Measurements from ENCODE around the gene IL4R. TPM values are rescaled to one million over a fixed set of nuclear protein-coding genes. Genes with fewer than 3 reads are reported as not detected.

IL4R gene
- total and polyA plus RNA-seq, 10 of the 15 experiments (the other 5 are each of a cell fraction or from before 2014, with no cell fraction given): 2.6 to 70.4 (median 36.6) TPM

DNA sequence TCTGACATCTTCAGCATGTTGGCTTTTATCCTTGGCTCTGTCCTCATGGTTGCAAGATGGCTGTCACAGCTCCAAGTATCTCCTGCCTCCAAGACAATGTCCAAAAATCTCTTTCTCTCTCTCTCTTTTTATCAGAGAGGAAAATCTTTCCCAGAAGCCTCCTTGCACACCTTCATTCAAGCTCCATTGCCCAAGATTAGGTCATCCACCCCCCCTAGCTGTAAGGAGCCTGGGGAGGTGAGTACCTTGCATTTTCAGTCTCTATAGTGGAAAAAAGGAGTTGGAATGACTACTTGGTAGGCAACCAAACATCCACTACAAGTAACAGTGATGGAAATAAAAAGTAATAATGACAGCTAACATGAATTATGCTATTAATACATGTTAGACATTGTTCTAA is 23.2 kb upstream of the IL4R start:
- no peak for FAIRE-seq
- BruUV-seq (replicated peaks): no TSS peak

More for the DNA sequence above, 23.2 kb upstream of the IL4R start:
- TF ChIP-seq FOS (IDR thresholded peaks at IDR 0.05; ENCODE audit: borderline replicate concordance, extremely low read depth, insufficient read length): no peak
- TF ChIP-seq CBX3 (IDR thresholded peaks at IDR 0.05; ENCODE audit: borderline replicate concordance, low read depth): no peak
- no peak for TF ChIP-seq NR2C2 (IDR thresholded peaks at IDR 0.05; ENCODE audit: borderline replicate concordance, control insufficient read depth, insufficient read length, low read depth)
- TF ChIP-seq BACH1 (IDR thresholded peaks at IDR 0.05; ENCODE audit: borderline replicate concordance): no peak
- TF ChIP-seq EGR1 (IDR thresholded peaks at IDR 0.05; ENCODE audit: borderline replicate concordance in 1 of 2, low read depth in 2 of 2, low read length in 2 of 2): no peak
- TF ChIP-seq BMI1 (IDR thresholded peaks at IDR 0.05; ENCODE audit: borderline replicate concordance): no peak
- TF ChIP-seq, protein P1, sequence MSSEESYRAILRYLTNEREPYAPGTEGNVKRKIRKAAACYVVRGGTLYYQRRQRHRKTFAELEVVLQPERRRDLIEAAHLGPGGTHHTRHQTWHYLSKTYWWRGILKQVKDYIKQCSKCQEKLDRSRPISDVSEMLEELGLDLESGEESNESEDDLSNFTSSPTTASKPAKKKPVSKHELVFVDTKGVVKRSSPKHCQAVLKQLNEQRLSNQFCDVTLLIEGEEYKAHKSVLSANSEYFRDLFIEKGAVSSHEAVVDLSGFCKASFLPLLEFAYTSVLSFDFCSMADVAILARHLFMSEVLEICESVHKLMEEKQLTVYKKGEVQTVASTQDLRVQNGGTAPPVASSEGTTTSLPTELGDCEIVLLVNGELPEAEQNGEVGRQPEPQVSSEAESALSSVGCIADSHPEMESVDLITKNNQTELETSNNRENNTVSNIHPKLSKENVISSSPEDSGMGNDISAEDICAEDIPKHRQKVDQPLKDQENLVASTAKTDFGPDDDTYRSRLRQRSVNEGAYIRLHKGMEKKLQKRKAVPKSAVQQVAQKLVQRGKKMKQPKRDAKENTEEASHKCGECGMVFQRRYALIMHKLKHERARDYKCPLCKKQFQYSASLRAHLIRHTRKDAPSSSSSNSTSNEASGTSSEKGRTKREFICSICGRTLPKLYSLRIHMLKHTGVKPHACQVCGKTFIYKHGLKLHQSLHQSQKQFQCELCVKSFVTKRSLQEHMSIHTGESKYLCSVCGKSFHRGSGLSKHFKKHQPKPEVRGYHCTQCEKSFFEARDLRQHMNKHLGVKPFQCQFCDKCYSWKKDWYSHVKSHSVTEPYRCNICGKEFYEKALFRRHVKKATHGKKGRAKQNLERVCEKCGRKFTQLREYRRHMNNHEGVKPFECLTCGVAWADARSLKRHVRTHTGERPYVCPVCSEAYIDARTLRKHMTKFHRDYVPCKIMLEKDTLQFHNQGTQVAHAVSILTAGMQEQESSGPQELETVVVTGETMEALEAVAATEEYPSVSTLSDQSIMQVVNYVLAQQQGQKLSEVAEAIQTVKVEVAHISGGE (CRISPR knock-in tag; IDR thresholded peaks at IDR 0.05): no peak
- TF ChIP-seq RCOR1 (conservative IDR thresholded peaks at IDR 0.05; ENCODE audit: low read depth, low read length): no peak
- TF ChIP-seq, protein P2, sequence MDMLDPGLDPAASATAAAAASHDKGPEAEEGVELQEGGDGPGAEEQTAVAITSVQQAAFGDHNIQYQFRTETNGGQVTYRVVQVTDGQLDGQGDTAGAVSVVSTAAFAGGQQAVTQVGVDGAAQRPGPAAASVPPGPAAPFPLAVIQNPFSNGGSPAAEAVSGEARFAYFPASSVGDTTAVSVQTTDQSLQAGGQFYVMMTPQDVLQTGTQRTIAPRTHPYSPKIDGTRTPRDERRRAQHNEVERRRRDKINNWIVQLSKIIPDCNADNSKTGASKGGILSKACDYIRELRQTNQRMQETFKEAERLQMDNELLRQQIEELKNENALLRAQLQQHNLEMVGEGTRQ (IDR thresholded peaks at IDR 0.05; ENCODE audit: borderline replicate concordance, low read depth, low read length): no peak
- TF ChIP-seq SIN3A (IDR thresholded peaks at IDR 0.05; ENCODE audit: low read depth, low read length): no peak
- TF ChIP-seq MXI1 (IDR thresholded peaks at IDR 0.05; ENCODE audit: low read depth, low read length): no peak
- TF ChIP-seq BHLHE40 (IDR thresholded peaks at IDR 0.05; ENCODE audit: borderline replicate concordance in 1 of 2, low read depth in 2 of 2, low read length in 1 of 2): no peak
- TF ChIP-seq CREM (IDR thresholded peaks at IDR 0.05; ENCODE audit: low read depth): no peak
- TF ChIP-seq, protein P3, sequence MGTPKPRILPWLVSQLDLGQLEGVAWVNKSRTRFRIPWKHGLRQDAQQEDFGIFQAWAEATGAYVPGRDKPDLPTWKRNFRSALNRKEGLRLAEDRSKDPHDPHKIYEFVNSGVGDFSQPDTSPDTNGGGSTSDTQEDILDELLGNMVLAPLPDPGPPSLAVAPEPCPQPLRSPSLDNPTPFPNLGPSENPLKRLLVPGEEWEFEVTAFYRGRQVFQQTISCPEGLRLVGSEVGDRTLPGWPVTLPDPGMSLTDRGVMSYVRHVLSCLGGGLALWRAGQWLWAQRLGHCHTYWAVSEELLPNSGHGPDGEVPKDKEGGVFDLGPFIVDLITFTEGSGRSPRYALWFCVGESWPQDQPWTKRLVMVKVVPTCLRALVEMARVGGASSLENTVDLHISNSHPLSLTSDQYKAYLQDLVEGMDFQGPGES (IDR thresholded peaks at IDR 0.05): no peak
- no peak for TF ChIP-seq SP1 (IDR thresholded peaks at IDR 0.05; ENCODE audit: low read depth, low read length)
- no peak for TF ChIP-seq POLR2A (IDR thresholded peaks at IDR 0.05; ENCODE audit: low read depth, low read length)
- ChIA-PET SMC1A (ENCODE audit: uncharacterized antibody, unreplicated experiment) (no interaction called here), POLR2A (interaction anchor here (0.7 kb wide), 1 partner anchor 53 kb away, joined by 4 read pairs; no protein-coding TSS in a partner anchor), RAD21 (ENCODE audit: unreplicated experiment) (interaction anchor here (1.3 kb wide), 1 partner anchor 76 kb away, joined by 4 read pairs; no protein-coding TSS in a partner anchor), CTCF (interaction anchor here (0.5 to 1.3 kb wide), 3 partner anchors 15 to 784 kb away, joined by 3 read pairs; no protein-coding TSS in a partner anchor)
- Histone ChIP-seq H2AFZ (ENCODE audit: control insufficient read depth, low read depth, low read length) (no peak overlapping the region), H3K9ac (ENCODE audit: control insufficient read depth, insufficient read depth, low read length) (no peak overlapping the region), H3K4me3 (no peak overlapping the region), H3K79me2 (ENCODE audit: control insufficient read depth, insufficient read depth, low read length) (no peaks in the 10 kb centered on the region), H3K9me3 (replicated peaks; ENCODE audit: control insufficient read depth, insufficient read depth, low read length) (no peaks in the 10 kb centered on the region; the same call in 2 of the 3 replicates), H3K4me1 (ENCODE audit: control insufficient read depth, insufficient read depth, low read length) (peaks cover 13% of the 10 kb centered on the region), H3K4me2 (ENCODE audit: control insufficient read depth, insufficient read depth) (no peak overlapping the region), H3K36me3 (ENCODE audit: control insufficient read depth in 2 of 2, insufficient read depth in 2 of 2, low read length in 1 of 2) (no peaks in the 10 kb centered on the region), H3K27ac (ENCODE audit: control insufficient read depth, insufficient read depth) (no peak overlapping the region), H4K20me1 (ENCODE audit: control insufficient read depth, insufficient read depth) (no peaks in the 10 kb centered on the region), H3K27me3 (replicated peaks in 1 of 2; ENCODE audit: control insufficient read depth in 2 of 2, insufficient read depth in 2 of 2, low read length in 1 of 2) (0 out of 4 replicates have a peak, but pooled peaks cover 0 to 3% of the 10 kb centered on the region in 2 experiments)
- DNase-seq (ENCODE audit: low read depth, low spot score) (no peak), ATAC-seq (no peak)
- intact Hi-C loops (cut with micrococcal nuclease; ENCODE audit: unreplicated experiment) (no loop called here), in situ Hi-C loops (cut with MboI) (no loop called here)
